K562 (cell line): Measurements from ENCODE around the gene ASCC1. TPM values are rescaled to one million over a fixed set of nuclear protein-coding genes. Genes with fewer than 3 reads are reported as not detected.

Experiments used
- ATAC-seq: fragments of 200-7000 bp; cut with Tn5 transposase; 3 replicates; pipeline ENCODE4 v1.9.1; 2020; ENCODE audit warnings: moderate library complexity
- BruUV-seq: library from RNA; stranded (reverse); fragments of 400-500 nt; replicated peaks from 2 replicates; lab custom pipeline; 2021; lab: Mats Ljungman, UMichigan
- CTCF ChIA-PET: fragments of 300-600 bp; formaldehyde crosslinking; extraction: SDS; loops from one replicate; lab custom pipeline; 2021; ENCODE audit warnings: low intra/inter-chr PET ratio; lab: Yijun Ruan, JAX
- POLR2A ChIA-PET: fragments of 300-600, 350-650 bp; sonication (Branson Sonifier 250); formaldehyde crosslinking; extraction: SDS; loops from one replicate; lab custom pipeline; 2021; ENCODE audit warnings: antibody characterized with exemption, inconsistent platforms; lab: Yijun Ruan, JAX
- DNase-seq, 4 experiments: peaks; one replicate each; pipeline versions ENCODE4 v3.0.0 to v3.0.0-alpha.2; 2011 to 2018; ENCODE audit warnings: low spot score in 3 of 4, mixed read lengths in 3 of 4; ENCODE audit errors: extremely low read depth in 1 of 4
- FAIRE-seq: peaks from 2 replicates; lab custom pipeline; 2011; peaks lifted over from hg19 to GRCh38; lab: Jason Lieb, UNC
- H2AFZ ChIP-seq: 2 replicates; pipeline ENCODE4 v1.6.0; 2011; ENCODE audit warnings: low read depth, low read length, control low read depth, inconsistent platforms
- H3K27ac ChIP-seq: fragments of 200-600 bp; 3 replicates; pipeline ENCODE4 v1.8.0; 2011; ENCODE audit warnings: low read depth, mild to moderate bottlenecking, control low read depth, inconsistent platforms, low read length, moderate library complexity, mixed read lengths; ENCODE audit errors: extremely low read depth
- H3K27me3 ChIP-seq, 2 experiments: fragments of 300-600 bp in 1 of 2; 2 replicates in 1 of 2; 3 replicates in 1 of 2; pipeline versions ENCODE4 v1.6.0 to v1.8.0; 2011; ENCODE audit warnings: inconsistent platforms in 2 of 2, low read length in 2 of 2, mild to moderate bottlenecking in 1 of 2, mixed read lengths in 1 of 2, moderate library complexity in 1 of 2; ENCODE audit not compliant: control insufficient read depth in 2 of 2, insufficient read depth in 2 of 2
- H3K36me3 ChIP-seq: fragments of 300-600 bp; 3 replicates; pipeline ENCODE4 v1.8.0; 2011; ENCODE audit warnings: mild to moderate bottlenecking, low read length, inconsistent platforms; ENCODE audit not compliant: control insufficient read depth, insufficient read depth
- H3K4me1 ChIP-seq, 2 experiments: fragments of 200-600 bp in 1 of 2; replicated peaks in 1 of 2; 2 replicates in 1 of 2; 3 replicates in 1 of 2; pipeline versions ENCODE4 v1.5.1 to v1.8.0; 2011; ENCODE audit warnings: inconsistent platforms in 2 of 2, low read length in 2 of 2, mild to moderate bottlenecking in 1 of 2, mixed read lengths in 1 of 2, moderate library complexity in 1 of 2; ENCODE audit not compliant: control insufficient read depth in 2 of 2, insufficient read depth in 2 of 2
- H3K4me2 ChIP-seq: 2 replicates; pipeline ENCODE4 v1.6.1; 2011; ENCODE audit warnings: low read length, control low read depth, inconsistent platforms, mixed read lengths; ENCODE audit not compliant: insufficient read depth
- H3K4me3 ChIP-seq: fragments of 200-600 bp; sonication (generic), shearing (Covaris generic); 2 replicates; pipeline ENCODE4 v1.5.1; 2016; ENCODE audit warnings: control low read depth, inconsistent platforms
- H3K79me2 ChIP-seq: fragments of 200-600 bp; 3 replicates; pipeline ENCODE4 v1.8.0; 2011; ENCODE audit warnings: low read length, inconsistent platforms; ENCODE audit not compliant: control insufficient read depth, insufficient read depth
- H3K9ac ChIP-seq, 2 experiments: 2 replicates each; pipeline versions ENCODE4 v1.6.0 to v1.6.1; 2011; ENCODE audit warnings: low read depth in 2 of 2, low read length in 2 of 2, control low read depth in 1 of 2, inconsistent platforms in 1 of 2, mild to moderate bottlenecking in 1 of 2, mixed read lengths in 1 of 2; ENCODE audit not compliant: insufficient read depth in 1 of 2
- H3K9me1 ChIP-seq: one replicate; pipeline ENCODE4 v1.6.0; 2011; ENCODE audit warnings: inconsistent platforms, mild to moderate bottlenecking, low read length, moderate library complexity; ENCODE audit not compliant: control insufficient read depth, insufficient read depth
- H3K9me3 ChIP-seq: replicated peaks from 2 replicates; pipeline ENCODE4 v1.5.1; 2011; ENCODE audit warnings: low read depth, low read length, inconsistent platforms; ENCODE audit not compliant: control insufficient read depth, insufficient read depth
- H4K20me1 ChIP-seq: replicated peaks from 2 replicates; pipeline ENCODE4 v1.6.1; 2011; ENCODE audit warnings: low read length, inconsistent platforms, mixed read lengths; ENCODE audit not compliant: control insufficient read depth, insufficient read depth
- MAZ ChIP-seq, 2 experiments: fragments of 450-650 bp in 1 of 2; sonication (generic) in 1 of 2; formaldehyde crosslinking; IDR thresholded peaks in 1 of 2; conservative IDR thresholded peaks in 1 of 2; 2 replicates each; pipeline versions ENCODE4 v1.4.0 to v1.5.0; 2020; ENCODE audit warnings: mild to moderate bottlenecking in 1 of 2, missing genetic modification reagents in 1 of 2
- SPI1 ChIP-seq: IDR thresholded peaks from 2 replicates; pipeline ENCODE4 v1.6.1; 2011; ENCODE audit warnings: low read depth, low read length, control low read depth, borderline replicate concordance
- ZNF316 ChIP-seq: fragments of 450-650 bp; IDR thresholded peaks from 2 replicates; pipeline ENCODE4 v1.6.1; 2016
- ZNF668 ChIP-seq: fragments of 250-450 bp; sonication (Bioruptor Pico); IDR thresholded peaks from 2 replicates; pipeline ENCODE4 v1.8.0; 2022; ENCODE audit warnings: mild to moderate bottlenecking, inconsistent platforms
- WGBS: fragments of 100-300 bp; shearing (Covaris generic); methylation state at CpG from one replicate; pipeline ENCODE4 v1.1.6; 2016; ENCODE audit warnings: low coverage, mixed read lengths; ENCODE audit not compliant: insufficient coverage; ENCODE audit errors: missing lambda C conversion rate; 5-methylcytosine and 5-hydroxymethylcytosine counted together
- in situ Hi-C: fragments of 300-500 bp; cut with MboI; formaldehyde crosslinking; loops from 4 replicates; pipeline ENCODE4 v1.15.0; 2018; ENCODE audit warnings: inconsistent platforms, mixed read lengths
- intact Hi-C: fragments of 100-400 bp; cut with micrococcal nuclease; formaldehyde crosslinking; loops from 2 replicates; pipeline ENCODE4 v1.14.2; 2022
- polyA plus RNA-seq, 8 experiments: library from polyadenylated mRNA; depleted of rRNA in 4 of 8; stranded (reverse) in 5 of 8; unstranded in 3 of 8; fragments of >200 nt; fragmentation: Nextera tagmentation in 2 of 8; fragmentation: Illumina TruSeq in 1 of 8; extraction: Ambion mirVana in 2 of 8; extraction: Trizol in 1 of 8; gene quantifications; 2 replicates each; pipeline versions ENCODE4 v1.2.1 to v1.2.3, GENCODE V29; 2011 to 2014; ENCODE audit warnings: inconsistent platforms in 1 of 8, missing spikeins in 1 of 8
- total RNA-seq, 7 experiments: library from RNA; depleted of rRNA in 6 of 7; stranded (reverse); fragments of >200 nt in 6 of 7; fragmentation: Illumina TruSeq in 2 of 7; extraction: Trizol in 2 of 7; gene quantifications; 2 replicates each; pipeline versions ENCODE4 v1.2.1 to v1.2.3, GENCODE V29; 2011 to 2021; ENCODE audit warnings: low replicate concordance in 1 of 7

ASCC1 gene
- total and polyA plus RNA-seq, 9 of the 15 experiments (the other 6 are each of a cell fraction or from before 2014, with no cell fraction given): 31.7 to 73.3 (median 52.8) TPM

- Histone ChIP-seq H3K36me3 (peaks cover 26% of the 10 kb centered on the region), H3K27ac (no peak overlapping the region), H4K20me1 (no peaks in the 10 kb centered on the region), H3K4me2 (no peak overlapping the region), H3K9ac (peak overlapping the region; percentile 8 to 38; a peak in 2 of 4 replicates), H3K79me2 (peaks cover 65% of the 10 kb centered on the region), H2AFZ (no peak overlapping the region), H3K9me1 (no peaks in the 10 kb centered on the region), H3K27me3 (no peaks in the 10 kb centered on the region), H3K4me1 (peaks cover 15 to 31% of the 10 kb centered on the region in 2 experiments; a peak in 4 of 5 replicates), H3K4me3 (no peak overlapping the region), H3K9me3 (no peaks in the 10 kb centered on the region)
- no peak for DNase-seq
- CTCF ChIA-PET: no interaction called here
- BruUV-seq: no TSS peak
- 77% methylated on average over 6 of the region's 6 CpGs for WGBS
- FAIRE-seq: no peak
- no peak for TF ChIP-seq ZNF668 (CRISPR knock-in tag)
- TF ChIP-seq ZNF316: peak; percentile 29; the same call in 1 of the 2 replicates
- peak; percentile 47; the same call in 1 of the 2 replicates for TF ChIP-seq SPI1
- TF ChIP-seq MAZ (CRISPR knock-in tag; conservative IDR thresholded peaks at IDR 0.05 in 1 of 2, IDR thresholded peaks at IDR 0.05 in 1 of 2): 0 out of 4 replicates have a peak, but pooled peaks of 1 of the 2 experiments have one; percentile 20
- in situ Hi-C loops (no loop called here), intact Hi-C loops (no loop called here)
- POLR2A ChIA-PET: interaction anchor here (0.5 to 9.2 kb wide), 7 partner anchors 10 to 575 kb away, joined by 3 to 70 read pairs (median 4); partner anchors contain the start of gene DDIT4
- no peak for ATAC-seq
Measured at GRCh38 chr10:72219235-72219814, 3.2 kb upstream of the ASCC1 start.

GRCh38 chr10:72218726-72219125 lies 2.6 kb upstream of the ASCC1 start:
- Histone ChIP-seq H3K27ac (peak overlapping the region; percentile 51), H3K36me3 (peaks cover 21% of the 10 kb centered on the region), H3K4me3 (no peak overlapping the region), H4K20me1 (no peaks in the 10 kb centered on the region), H2AFZ (0 out of 2 replicates have a peak overlapping the region, but pooled peaks have one; percentile 3), H3K79me2 (peaks cover 68% of the 10 kb centered on the region), H3K4me1 (peaks cover 17 to 30% of the 10 kb centered on the region in 2 experiments; a peak in 4 of 5 replicates), H3K4me2 (peak overlapping the region; percentile 69), H3K9ac (peak overlapping the region in 1 of 2 experiments; percentile 38; a peak in 2 of 4 replicates), H3K9me1 (no peaks in the 10 kb centered on the region), H3K27me3 (no peaks in the 10 kb centered on the region), H3K9me3 (no peaks in the 10 kb centered on the region)
- BruUV-seq: no TSS peak
- intact Hi-C loops (no loop called here), in situ Hi-C loops (no loop called here)
- ATAC-seq: no peak
- CTCF ChIA-PET: no interaction called here
- no peak for FAIRE-seq
- POLR2A ChIA-PET: interaction anchor here (0.6 to 9.2 kb wide), 8 partner anchors 11 to 120 kb away, joined by 3 to 70 read pairs (median 4); partner anchors contain the start of gene DDIT4
- no peak for DNase-seq
- WGBS: 15% methylated on average over 2 of the region's 2 CpGs
